ENCODE data around the gene LAMP1.

LAMP1 gene

DNA sequence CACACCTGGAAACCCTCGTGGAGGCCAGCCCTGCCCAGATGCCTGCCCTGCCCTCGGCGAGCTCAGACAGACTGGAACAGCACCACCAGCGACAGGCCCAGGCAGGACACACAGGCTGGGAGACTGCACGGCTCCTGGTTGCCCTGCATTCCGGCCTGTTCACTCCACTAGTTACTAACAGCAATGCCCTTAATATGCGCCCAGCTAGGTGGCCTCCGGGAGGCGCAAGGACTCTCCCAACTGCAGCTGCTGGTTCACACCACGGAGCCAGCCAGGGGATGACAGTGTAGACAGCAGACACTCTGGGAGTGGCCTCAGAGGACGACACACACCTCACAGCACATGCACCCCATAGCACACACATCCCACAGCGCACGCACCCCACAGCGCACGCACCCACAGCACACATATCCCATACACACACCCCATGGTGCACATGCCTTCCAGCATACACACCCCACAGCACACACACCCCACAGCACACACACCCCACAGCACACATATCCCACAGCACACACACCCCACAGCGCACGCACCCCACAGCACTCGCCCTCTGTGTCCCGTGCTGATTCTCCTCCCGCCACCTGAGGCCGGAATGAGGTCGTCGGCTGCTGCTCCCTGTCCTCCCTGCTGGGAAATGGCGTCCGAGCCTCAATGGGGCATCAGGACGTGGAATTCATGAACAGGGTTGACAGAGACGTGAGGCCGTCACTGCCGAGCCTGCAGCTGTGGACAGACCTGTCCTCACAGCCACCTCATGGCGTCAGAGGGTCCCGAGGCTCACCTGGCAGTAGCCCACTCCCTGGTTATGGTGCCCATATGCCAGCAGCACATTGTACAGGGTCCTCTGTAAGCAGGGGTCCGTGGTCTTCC is 53.3 kb downstream of the LAMP1 start:
- H3K4me3 ChIP-seq (ENCODE audit: low read depth, low read length) = no peak overlapping the region
- TF ChIP-seq, protein P1, sequence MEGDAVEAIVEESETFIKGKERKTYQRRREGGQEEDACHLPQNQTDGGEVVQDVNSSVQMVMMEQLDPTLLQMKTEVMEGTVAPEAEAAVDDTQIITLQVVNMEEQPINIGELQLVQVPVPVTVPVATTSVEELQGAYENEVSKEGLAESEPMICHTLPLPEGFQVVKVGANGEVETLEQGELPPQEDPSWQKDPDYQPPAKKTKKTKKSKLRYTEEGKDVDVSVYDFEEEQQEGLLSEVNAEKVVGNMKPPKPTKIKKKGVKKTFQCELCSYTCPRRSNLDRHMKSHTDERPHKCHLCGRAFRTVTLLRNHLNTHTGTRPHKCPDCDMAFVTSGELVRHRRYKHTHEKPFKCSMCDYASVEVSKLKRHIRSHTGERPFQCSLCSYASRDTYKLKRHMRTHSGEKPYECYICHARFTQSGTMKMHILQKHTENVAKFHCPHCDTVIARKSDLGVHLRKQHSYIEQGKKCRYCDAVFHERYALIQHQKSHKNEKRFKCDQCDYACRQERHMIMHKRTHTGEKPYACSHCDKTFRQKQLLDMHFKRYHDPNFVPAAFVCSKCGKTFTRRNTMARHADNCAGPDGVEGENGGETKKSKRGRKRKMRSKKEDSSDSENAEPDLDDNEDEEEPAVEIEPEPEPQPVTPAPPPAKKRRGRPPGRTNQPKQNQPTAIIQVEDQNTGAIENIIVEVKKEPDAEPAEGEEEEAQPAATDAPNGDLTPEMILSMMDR (IDR thresholded peaks at IDR 0.05; ENCODE audit: borderline replicate concordance, insufficient read depth, low read depth, low read length) = no peak

DNA sequence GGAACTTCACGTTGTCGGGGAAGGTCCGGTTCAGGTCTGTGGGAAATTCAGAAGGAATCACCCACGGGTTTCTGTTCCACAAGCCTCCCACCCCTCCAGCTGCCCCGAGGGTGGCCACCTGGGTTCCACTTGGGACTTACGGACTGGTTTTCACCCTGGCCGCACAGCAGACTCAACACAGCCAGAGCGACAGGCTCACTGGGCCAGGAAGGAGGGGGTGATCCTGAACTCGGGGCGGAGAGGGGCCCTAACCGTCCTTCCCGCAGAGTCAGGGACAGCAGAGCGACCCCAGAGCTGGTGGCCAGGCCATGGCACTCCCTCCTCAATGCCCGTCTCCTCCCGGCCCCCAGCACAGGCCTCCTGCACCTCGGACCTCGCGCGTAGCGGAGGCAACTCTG is 53.9 kb downstream of the LAMP1 start:
- TF ChIP-seq, protein P1 (IDR thresholded peaks at IDR 0.05; ENCODE audit: borderline replicate concordance, insufficient read depth, low read depth, low read length) = no peak

DNA sequence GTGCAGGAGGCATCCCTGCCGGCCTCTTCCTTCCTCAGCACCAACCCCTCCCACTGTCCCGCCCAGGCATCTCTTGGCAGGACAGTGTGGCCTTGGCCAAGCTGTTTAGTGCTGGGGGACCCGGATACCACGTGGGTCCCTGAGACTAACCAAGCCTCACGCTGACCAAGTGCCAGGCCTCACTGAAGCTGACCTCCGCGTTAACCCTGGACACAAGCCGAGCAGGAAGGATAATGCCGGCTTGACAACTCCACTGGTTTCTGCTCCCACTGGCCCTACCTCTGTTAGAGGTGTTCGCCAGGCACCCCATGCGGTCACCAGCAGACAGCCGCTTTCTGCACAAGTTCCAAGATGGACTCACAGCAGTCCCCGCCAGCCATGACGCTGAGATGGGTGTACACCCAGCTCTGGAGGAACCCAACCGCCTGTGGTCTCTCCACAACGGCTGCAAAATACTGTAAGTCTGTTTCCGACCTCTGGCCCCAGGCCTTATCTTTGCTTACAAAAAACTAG is 54.5 kb downstream of the LAMP1 start:
- no peak overlapping the region for H3K4me3 ChIP-seq (ENCODE audit: low read depth, low read length)

More for the DNA sequence above, 53.9 kb downstream of the LAMP1 start:
- no peak overlapping the region for H3K4me3 ChIP-seq (ENCODE audit: low read depth, low read length)

DNA sequence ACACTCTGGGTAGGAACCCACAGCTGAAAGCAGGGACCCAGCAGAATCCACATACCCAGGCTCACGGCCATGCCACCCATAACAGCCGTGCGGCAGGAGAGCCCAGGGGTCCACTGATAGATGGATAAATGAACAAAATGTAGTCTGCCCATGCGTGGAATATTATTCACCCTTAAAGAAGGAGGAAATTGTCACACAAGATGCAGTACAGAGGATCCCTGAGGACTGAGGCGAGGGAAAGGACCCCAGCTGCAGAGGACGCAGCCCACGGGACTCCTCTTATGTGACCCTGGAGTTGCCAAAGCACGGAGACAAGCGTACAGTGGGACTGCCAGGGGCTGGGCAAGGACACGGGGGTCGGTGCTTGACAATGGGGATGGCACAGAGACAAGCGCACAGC is 56.2 kb downstream of the LAMP1 start:
- TF ChIP-seq, protein P1 (IDR thresholded peaks at IDR 0.05; ENCODE audit: borderline replicate concordance, insufficient read depth, low read depth, low read length) = no peak
- H3K4me3 ChIP-seq (ENCODE audit: low read depth, low read length) = no peak overlapping the region

More for the DNA sequence above, 54.5 kb downstream of the LAMP1 start:
- TF ChIP-seq, protein P1 (IDR thresholded peaks at IDR 0.05; ENCODE audit: borderline replicate concordance, insufficient read depth, low read depth, low read length) = no peak

DNA sequence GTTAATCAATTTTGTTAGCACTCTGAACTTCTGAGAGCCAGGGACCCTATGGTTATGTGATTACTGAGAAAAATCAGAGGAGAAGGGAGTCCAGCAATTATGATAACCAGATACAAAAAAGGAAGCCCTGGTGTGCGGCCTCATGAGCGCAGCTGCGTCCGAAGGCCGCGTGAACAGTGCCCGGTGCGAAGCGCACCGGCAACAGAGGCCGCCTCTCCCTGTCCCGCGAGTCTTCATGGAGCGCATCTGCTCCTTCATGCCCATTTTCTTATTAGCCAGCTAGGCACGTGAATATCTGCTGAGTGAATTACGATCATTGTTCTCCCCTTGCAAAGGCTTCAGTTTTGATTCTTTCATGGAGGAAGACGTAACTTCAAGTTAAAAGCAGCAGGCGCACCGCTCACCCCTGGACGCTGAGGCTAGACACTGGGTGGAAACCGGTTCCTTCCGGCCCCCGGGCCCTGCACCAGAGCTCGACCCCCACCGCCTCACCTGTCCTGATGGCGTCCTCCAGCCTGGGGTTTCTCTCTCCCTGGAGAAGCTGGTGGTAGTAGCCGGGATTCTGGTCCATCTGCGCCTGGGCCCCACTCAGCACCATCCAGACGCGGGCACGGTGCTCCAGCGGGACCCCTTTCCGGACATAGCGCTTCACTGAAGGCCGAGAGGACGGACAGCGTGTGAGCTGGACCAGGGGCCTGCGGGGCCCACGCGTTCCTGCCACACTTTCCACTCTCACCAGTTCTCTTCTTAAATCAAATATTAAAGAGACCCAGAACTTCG is 58.0 kb downstream of the LAMP1 start:
- H3K4me3 ChIP-seq (ENCODE audit: low read depth, low read length) = no peak overlapping the region
- TF ChIP-seq, protein P1 (IDR thresholded peaks at IDR 0.05; ENCODE audit: borderline replicate concordance, insufficient read depth, low read depth, low read length) = no peak

DNA sequence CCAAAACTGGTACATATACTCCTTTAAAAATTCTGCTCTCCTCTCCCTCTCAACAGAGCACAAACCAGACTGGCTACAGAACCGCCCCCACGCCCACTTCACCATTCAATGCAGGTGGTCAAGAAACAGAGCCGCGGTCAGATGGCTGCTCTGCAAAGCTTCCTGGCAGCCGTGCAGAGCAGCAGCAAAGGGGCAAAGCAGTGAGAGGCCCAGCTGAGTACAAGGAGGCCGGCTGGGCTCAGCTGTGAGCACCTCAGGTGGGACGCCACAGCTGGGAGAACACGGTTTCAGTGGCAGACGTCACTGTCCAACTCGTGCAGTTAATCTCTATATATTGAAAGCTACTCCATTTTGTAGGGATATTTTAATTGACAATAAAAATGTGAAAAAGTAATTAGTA is 58.6 kb downstream of the LAMP1 start:
- no peak overlapping the region for H3K4me3 ChIP-seq (ENCODE audit: low read depth, low read length)
- TF ChIP-seq, protein P1 (IDR thresholded peaks at IDR 0.05; ENCODE audit: borderline replicate concordance, insufficient read depth, low read depth, low read length) = no peak
